ENCODE results near the gene UBE2U.

DNA sequence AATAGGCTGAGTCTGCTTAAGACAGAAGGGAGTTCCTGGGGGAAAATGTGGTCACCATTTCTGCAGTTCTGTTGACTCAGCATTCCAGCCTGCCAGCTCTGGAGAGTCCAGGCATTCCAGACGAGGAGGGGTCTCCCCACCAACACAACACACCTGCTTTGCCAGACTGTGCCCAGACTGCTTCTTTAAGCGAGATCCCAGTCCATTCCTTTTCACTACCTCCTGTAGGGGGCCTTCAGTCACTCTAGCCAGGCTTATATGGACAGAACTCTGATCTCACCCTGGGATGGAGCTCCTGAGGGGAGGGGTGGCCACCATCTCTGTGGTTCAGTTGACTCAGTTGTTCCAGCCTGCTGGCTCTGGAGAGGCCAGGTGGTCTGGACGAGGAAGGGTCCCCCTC is 48.5 kb downstream of the UBE2U start:
- TF ChIP-seq, protein P1, sequence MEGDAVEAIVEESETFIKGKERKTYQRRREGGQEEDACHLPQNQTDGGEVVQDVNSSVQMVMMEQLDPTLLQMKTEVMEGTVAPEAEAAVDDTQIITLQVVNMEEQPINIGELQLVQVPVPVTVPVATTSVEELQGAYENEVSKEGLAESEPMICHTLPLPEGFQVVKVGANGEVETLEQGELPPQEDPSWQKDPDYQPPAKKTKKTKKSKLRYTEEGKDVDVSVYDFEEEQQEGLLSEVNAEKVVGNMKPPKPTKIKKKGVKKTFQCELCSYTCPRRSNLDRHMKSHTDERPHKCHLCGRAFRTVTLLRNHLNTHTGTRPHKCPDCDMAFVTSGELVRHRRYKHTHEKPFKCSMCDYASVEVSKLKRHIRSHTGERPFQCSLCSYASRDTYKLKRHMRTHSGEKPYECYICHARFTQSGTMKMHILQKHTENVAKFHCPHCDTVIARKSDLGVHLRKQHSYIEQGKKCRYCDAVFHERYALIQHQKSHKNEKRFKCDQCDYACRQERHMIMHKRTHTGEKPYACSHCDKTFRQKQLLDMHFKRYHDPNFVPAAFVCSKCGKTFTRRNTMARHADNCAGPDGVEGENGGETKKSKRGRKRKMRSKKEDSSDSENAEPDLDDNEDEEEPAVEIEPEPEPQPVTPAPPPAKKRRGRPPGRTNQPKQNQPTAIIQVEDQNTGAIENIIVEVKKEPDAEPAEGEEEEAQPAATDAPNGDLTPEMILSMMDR (IDR thresholded peaks at IDR 0.05), result no peak
- no peak for TF ChIP-seq POLR2A (IDR thresholded peaks at IDR 0.05)
